ENCODE measurements around the gene SLC24A1. TPM values are rescaled to one million over a fixed set of nuclear protein-coding genes. Genes with fewer than 3 reads are reported as not detected.

The SLC24A1 gene
- total and polyA plus RNA-seq, 2 of the 13 experiments (the other 11 are each of a cell fraction or from before 2014, with no cell fraction given): 5.9 to 8.3 TPM

DNA sequence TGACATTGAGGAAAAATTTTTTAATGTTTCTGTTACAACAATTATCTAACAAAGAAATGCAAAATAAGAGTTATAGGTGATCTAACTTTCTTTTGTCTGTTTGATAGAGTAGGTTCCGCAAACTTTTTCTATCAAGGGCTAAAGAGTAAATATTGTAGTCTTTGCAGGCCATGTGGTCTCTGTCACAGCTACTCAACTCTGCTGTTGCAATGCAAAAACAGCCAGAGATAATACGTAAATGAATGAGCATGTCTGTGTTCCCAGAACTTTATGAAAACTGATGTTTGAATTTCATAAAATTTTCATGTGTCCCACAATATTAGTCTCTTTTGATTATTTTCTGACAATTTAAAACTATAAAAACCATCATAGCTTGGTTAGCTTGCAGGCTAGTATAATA, 73.3 kb downstream of the SLC24A1 start:
- TF ChIP-seq, protein P1, sequence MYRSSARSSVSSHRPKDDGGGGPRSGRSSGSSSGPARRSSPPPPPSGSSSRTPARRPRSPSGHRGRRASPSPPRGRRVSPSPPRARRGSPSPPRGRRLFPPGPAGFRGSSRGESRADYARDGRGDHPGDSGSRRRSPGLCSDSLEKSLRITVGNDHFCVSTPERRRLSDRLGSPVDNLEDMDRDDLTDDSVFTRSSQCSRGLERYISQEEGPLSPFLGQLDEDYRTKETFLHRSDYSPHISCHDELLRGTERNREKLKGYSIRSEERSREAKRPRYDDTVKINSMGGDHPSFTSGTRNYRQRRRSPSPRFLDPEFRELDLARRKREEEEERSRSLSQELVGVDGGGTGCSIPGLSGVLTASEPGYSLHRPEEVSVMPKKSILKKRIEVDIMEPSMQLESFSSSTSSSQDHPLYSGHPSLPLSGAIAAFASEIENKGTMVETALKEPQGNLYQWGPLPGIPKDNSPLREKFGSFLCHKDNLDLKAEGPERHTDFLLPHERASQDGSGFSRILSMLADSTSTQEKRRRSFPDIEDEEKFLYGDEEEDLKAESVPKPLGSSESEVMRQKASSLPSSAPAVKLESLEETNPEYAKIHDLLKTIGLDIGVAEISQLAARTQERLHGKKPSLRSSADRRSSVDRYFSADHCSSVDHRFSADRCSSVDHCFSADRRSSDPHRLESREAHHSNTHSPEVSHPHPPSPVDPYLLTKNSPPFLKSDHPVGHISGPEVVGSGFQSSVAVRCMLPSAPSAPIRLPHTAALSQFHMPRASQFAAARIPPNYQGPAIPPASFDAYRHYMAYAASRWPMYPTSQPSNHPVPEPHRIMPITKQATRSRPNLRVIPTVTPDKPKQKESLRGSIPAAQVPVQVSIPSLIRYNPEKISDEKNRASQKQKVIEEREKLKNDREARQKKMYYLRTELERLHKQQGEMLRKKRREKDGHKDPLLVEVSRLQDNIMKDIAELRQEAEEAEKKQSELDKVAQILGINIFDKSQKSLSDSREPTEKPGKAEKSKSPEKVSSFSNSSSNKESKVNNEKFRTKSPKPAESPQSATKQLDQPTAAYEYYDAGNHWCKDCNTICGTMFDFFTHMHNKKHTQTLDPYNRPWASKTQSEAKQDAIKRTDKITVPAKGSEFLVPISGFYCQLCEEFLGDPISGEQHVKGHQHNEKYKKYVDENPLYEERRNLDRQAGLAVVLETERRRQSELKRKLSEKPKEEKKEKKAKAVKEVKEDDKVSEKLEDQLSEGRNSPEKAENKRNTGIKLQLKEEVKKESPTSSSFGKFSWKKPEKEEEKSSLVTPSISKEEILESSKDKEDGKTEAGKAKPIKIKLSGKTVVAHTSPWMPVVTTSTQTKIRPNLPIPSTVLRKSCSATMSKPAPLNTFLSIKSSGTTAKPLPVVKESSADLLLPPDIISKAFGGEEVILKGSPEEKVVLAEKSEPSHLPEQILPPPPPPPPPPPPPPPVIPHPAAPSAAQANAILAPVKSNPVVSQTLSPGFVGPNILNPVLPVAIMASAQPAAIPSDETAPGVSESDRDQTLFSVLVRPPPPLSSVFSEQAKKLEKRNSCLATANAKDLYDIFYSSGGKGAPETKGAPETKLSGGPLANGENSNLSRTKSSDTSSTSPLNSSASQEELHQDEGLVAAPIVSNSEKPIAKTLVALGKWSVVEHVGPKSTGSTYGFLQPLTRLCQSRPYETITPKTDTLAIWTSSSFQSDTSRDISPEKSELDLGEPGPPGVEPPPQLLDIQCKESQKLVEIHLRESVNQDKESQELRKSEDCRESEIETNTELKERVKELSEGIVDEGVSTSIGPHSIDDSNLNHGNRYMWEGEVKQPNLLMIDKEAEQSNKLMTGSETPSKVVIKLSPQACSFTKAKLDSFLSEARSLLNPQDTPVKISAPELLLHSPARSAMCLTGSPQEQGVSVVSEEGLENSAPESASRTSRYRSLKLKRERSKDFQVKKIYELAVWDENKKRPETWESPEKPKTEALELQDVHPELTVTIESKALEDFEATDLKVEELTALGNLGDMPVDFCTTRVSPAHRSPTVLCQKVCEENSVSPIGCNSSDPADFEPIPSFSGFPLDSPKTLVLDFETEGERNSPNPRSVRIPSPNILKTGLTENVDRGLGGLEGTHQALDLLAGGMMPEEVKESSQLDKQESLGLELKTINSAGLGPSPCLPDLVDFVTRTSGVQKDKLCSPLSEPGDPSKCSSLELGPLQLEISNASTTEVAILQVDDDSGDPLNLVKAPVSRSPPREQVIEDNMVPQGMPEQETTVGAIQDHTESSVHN (CRISPR knock-in tag; IDR thresholded peaks at IDR 0.05): no peak
- TF ChIP-seq ZMAT3 (CRISPR knock-in tag; conservative IDR thresholded peaks at IDR 0.05) (no peak), ZNF605 (CRISPR knock-in tag; IDR thresholded peaks at IDR 0.05) (no peak), YEATS2 (CRISPR knock-in tag; IDR thresholded peaks at IDR 0.05; ENCODE audit: borderline replicate concordance) (no peak), CENPX (CRISPR knock-in tag; IDR thresholded peaks at IDR 0.05) (no peak), EHMT2 (IDR thresholded peaks at IDR 0.05; ENCODE audit: borderline replicate concordance, low read depth, low read length) (no peak)
- H3K4me2 ChIP-seq (ENCODE audit: low read depth, low read length): no peak overlapping the region
- no peak for ATAC-seq
- in situ Hi-C loops (cut with HindIII; ENCODE audit: extremely low pct_ligation_motif_present, low pct_unique_long_range_greater_than_20kb): no loop called here
- H3K4me3 ChIP-seq (replicated peaks in 1 of 3; ENCODE audit: insufficient read depth in 1 of 3, low read depth in 2 of 3, low read length in 3 of 3): no peak overlapping the region
- DNase-seq (ENCODE audit: low spot score): no peak
- no peaks in the 10 kb centered on the region for H3K27me3 ChIP-seq (ENCODE audit: control insufficient read depth in 1 of 2, insufficient read depth in 2 of 2, low read length in 2 of 2)
- POLR2A ChIA-PET: no interaction called here
- no peaks in the 10 kb centered on the region for H3K79me2 ChIP-seq (ENCODE audit: insufficient read depth, low read length)
- intact Hi-C loops (cut with micrococcal nuclease; ENCODE audit: unreplicated experiment): no loop called here
- H3K9ac ChIP-seq (ENCODE audit: insufficient read depth, low read depth, low read length): no peak overlapping the region
- no TSS peak for BruUV-seq (replicated peaks)
- no peaks in the 10 kb centered on the region for H3K9me3 ChIP-seq (ENCODE audit: low read length)
- CTCF ChIA-PET (ENCODE audit: low intra/inter-chr PET ratio, low total read pairs): no interaction called here
- no peak for FAIRE-seq
- peaks cover 8 to 49% of the 10 kb centered on the region in 2 experiments; a peak in 4 of 5 replicates for H3K36me3 ChIP-seq (replicated peaks in 1 of 2; ENCODE audit: control insufficient read depth in 1 of 2, insufficient read depth in 2 of 2, low read length in 2 of 2)
- WGBS (ENCODE audit: low lambda C conversion rate): 93% methylated on average over 2 of the region's 2 CpGs
- H3K4me1 ChIP-seq (ENCODE audit: insufficient read depth, low read length): no peaks in the 10 kb centered on the region
- no peak overlapping the region for H2AFZ ChIP-seq (ENCODE audit: low read length)
- no peak overlapping the region for H3K27ac ChIP-seq (ENCODE audit: extremely low read length, insufficient read depth, low read length)
- H4K20me1 ChIP-seq (ENCODE audit: insufficient read depth, low read length): no peaks in the 10 kb centered on the region

Small RNA genes within 50 kb of the gene (small RNA-seq; reads per million reads assigned to genes)
- gene SNORD13E (ENCODE audit: insufficient read depth in 2 of 3, insufficient read length in 3 of 3, low read depth in 2 of 3, low replicate concordance in 1 of 3): 0 to 0.20 (median 0) reads per million in 3 experiments

Other genes starting within 250 kb of the SLC24A1 start
- gene IGDCC3, start 243.9 kb upstream of the SLC24A1 start, total RNA-seq (2016; rRNA removed; fragmentation: Illumina TruSeq; extraction: Trizol): 31.2 and 51.8 TPM in 2 replicates
- gene IGDCC3, start 243.9 kb upstream of the SLC24A1 start, polyA plus RNA-seq (2011; rRNA removed): 30.1 and 35.7 TPM in 2 replicates
- 0.87 and 1.1 TPM in 2 replicates for gene IGDCC4, start 199.0 kb upstream of the SLC24A1 start, total RNA-seq (2016; rRNA removed; fragmentation: Illumina TruSeq; extraction: Trizol)
- 0.39 and 0.55 TPM in 2 replicates for gene IGDCC4, start 199.0 kb upstream of the SLC24A1 start, polyA plus RNA-seq (2011; rRNA removed)
- gene DPP8, start 104.2 kb upstream of the SLC24A1 start, total RNA-seq (2016; rRNA removed; fragmentation: Illumina TruSeq; extraction: Trizol): 26.3 and 34.8 TPM in 2 replicates
- 13.5 and 18.0 TPM in 2 replicates for gene DPP8, start 104.2 kb upstream of the SLC24A1 start, polyA plus RNA-seq (2011; rRNA removed)
- 108 and 161 TPM in 2 replicates for gene HACD3, start 91.5 kb upstream of the SLC24A1 start, total RNA-seq (2016; rRNA removed; fragmentation: Illumina TruSeq; extraction: Trizol)
- 71.5 and 73.6 TPM in 2 replicates for gene HACD3, start 91.5 kb upstream of the SLC24A1 start, polyA plus RNA-seq (2011; rRNA removed)
- 52.0 and 57.8 TPM in 2 replicates for gene INTS14, start 10.8 kb upstream of the SLC24A1 start, total RNA-seq (2016; rRNA removed; fragmentation: Illumina TruSeq; extraction: Trizol)
- gene INTS14, start 10.8 kb upstream of the SLC24A1 start, polyA plus RNA-seq (2011; rRNA removed): 32.9 and 41.4 TPM in 2 replicates
- gene DENND4A, start 170.4 kb downstream of the SLC24A1 start, total RNA-seq (2016; rRNA removed; fragmentation: Illumina TruSeq; extraction: Trizol): 13.2 and 21.1 TPM in 2 replicates
- 18.6 TPM in 2 replicates for gene DENND4A, start 170.4 kb downstream of the SLC24A1 start, polyA plus RNA-seq (2011; rRNA removed)
- 161 and 241 TPM in 2 replicates for gene RAB11A, start 247.6 kb downstream of the SLC24A1 start, total RNA-seq (2016; rRNA removed; fragmentation: Illumina TruSeq; extraction: Trizol)
- 129 and 162 TPM in 2 replicates for gene RAB11A, start 247.6 kb downstream of the SLC24A1 start, polyA plus RNA-seq (2011; rRNA removed)